Neural crest cell (in vitro differentiated cells): Measurements from ENCODE around the gene ATRNL1. TPM values are rescaled to one million over a fixed set of nuclear protein-coding genes. Genes with fewer than 3 reads are reported as not detected.

ENCODE experiments used
- DNase-seq: peaks from one replicate; pipeline ENCODE4 v3.0.0; 2021; ENCODE audit warnings: low read depth, mixed read lengths, low spot score
- H3K27ac Mint-ChIP-seq: one replicate; pipeline ENCODE4 v1.8.0; 2021; ENCODE audit warnings: mild to moderate bottlenecking, mixed read lengths; ENCODE audit not compliant: unreplicated experiment
- H3K27me3 Mint-ChIP-seq: 2 replicates; pipeline ENCODE4 v1.8.0; 2021; ENCODE audit warnings: low read depth, mild to moderate bottlenecking, mixed read lengths
- H3K36me3 Mint-ChIP-seq: 2 replicates; pipeline ENCODE4 v1.8.0; 2021; ENCODE audit warnings: low read depth, mild to moderate bottlenecking, mixed read lengths
- H3K4me1 Mint-ChIP-seq: 2 replicates; pipeline ENCODE4 v1.8.0; 2021; ENCODE audit warnings: mixed read lengths
- H3K4me3 Mint-ChIP-seq: one replicate; pipeline ENCODE4 v1.8.0; 2021; ENCODE audit warnings: mild to moderate bottlenecking, mixed read lengths
- H3K9me3 Mint-ChIP-seq: 2 replicates; pipeline ENCODE4 v1.8.0; 2021; ENCODE audit warnings: mixed read lengths
- total RNA-seq: library from RNA; stranded (reverse); gene quantifications from 2 replicates; pipeline ENCODE4 v1.2.1, GENCODE V29; 2021
- TF ChIP-seq, protein P1 (sequence below): fragments of 200-600 bp; sonication (generic); conservative IDR thresholded peaks from 2 replicates; pipeline ENCODE4 v1.5.0; 2021; ENCODE audit warnings: antibody characterized with exemption, mild to moderate bottlenecking

Gene ATRNL1
- total RNA-seq, 1 donor from 2014 or later: 46.9 TPM

DNA sequence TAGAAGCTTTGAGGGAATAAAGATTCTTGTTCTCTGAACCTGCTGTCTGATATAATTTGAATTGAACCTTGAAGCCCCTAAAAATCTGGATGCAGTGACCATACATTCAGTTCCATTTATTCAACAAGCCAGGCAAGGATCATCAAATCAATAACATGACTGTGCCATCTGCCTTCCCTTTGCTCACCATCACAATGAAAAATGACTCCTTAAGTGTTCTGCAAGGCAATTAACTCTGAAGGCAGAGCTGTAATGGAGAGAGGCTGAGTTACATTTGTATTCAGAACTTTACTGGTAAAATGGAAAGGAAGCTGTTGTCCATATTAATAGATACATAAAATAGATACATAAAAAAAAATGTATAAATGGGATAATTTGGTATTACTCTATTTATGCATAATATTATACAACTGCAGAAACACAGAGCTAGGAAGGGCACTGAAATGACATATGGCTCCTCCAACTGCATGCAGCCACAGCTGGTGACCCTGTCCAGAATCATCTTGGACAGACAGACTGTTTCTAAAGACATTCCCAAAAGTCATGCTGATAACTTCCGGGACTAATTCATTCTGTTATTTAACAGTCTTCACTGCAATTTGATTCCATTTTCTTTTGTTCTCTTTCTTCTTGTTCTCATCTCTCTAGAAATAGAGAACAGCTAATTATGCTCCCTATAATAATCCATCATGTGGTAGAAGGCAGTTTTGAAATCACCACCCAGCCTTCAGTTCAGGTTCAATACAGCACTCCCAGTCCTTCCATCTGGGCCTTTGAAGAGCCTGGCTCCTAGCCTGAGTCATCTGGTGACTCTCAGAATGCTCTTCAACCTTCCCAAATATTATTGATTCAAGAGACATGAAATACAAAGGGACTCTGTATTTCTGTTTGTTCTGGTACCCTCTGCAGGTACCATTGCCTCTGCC is 767.3 kb downstream of the ATRNL1 start:
- Mint-ChIP-seq H3K4me1 (peaks cover 3% of the 10 kb centered on the region), H3K27ac (no peak overlapping the region), H3K36me3 (no peaks in the 10 kb centered on the region), H3K4me3 (no peak overlapping the region), H3K27me3 (no peaks in the 10 kb centered on the region), H3K9me3 (peaks cover 2% of the 10 kb centered on the region)
- no peak for DNase-seq
- TF ChIP-seq, protein P1, sequence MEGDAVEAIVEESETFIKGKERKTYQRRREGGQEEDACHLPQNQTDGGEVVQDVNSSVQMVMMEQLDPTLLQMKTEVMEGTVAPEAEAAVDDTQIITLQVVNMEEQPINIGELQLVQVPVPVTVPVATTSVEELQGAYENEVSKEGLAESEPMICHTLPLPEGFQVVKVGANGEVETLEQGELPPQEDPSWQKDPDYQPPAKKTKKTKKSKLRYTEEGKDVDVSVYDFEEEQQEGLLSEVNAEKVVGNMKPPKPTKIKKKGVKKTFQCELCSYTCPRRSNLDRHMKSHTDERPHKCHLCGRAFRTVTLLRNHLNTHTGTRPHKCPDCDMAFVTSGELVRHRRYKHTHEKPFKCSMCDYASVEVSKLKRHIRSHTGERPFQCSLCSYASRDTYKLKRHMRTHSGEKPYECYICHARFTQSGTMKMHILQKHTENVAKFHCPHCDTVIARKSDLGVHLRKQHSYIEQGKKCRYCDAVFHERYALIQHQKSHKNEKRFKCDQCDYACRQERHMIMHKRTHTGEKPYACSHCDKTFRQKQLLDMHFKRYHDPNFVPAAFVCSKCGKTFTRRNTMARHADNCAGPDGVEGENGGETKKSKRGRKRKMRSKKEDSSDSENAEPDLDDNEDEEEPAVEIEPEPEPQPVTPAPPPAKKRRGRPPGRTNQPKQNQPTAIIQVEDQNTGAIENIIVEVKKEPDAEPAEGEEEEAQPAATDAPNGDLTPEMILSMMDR: no peak

GRCh38 chr10:115861455-115861854 is 768.3 kb downstream of the ATRNL1 start:
- Mint-ChIP-seq H3K27me3 (no peaks in the 10 kb centered on the region), H3K9me3 (peaks cover 2% of the 10 kb centered on the region), H3K4me1 (peaks cover 3% of the 10 kb centered on the region), H3K27ac (no peak overlapping the region), H3K36me3 (no peaks in the 10 kb centered on the region), H3K4me3 (no peak overlapping the region)
- no peak for DNase-seq
- TF ChIP-seq, protein P1: no peak

DNA sequence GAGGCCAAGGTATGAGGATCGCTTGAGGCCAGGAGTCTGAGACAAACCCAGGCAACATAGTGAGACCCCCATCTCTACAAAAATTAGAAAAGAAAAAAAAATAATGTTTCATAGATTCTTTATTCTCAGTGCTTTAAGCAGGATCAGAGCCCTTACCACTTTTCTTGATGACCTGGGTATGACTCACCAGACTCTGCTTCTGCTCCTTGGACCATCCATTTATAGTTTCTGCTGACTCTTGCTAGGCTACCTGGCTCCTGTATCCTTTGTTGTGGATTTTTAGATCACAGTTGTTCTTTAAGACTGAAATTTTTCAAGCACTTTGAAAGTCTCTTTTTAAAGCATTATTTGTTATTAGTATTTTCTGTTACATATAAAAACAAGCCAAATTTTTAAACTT is 768.7 kb downstream of the ATRNL1 start:
- Mint-ChIP-seq H3K4me3 (no peak overlapping the region), H3K36me3 (no peaks in the 10 kb centered on the region), H3K9me3 (peaks cover 2% of the 10 kb centered on the region), H3K4me1 (peaks cover 3% of the 10 kb centered on the region), H3K27me3 (no peaks in the 10 kb centered on the region), H3K27ac (no peak overlapping the region)
- TF ChIP-seq, protein P1: no peak
- no peak for DNase-seq

DNA sequence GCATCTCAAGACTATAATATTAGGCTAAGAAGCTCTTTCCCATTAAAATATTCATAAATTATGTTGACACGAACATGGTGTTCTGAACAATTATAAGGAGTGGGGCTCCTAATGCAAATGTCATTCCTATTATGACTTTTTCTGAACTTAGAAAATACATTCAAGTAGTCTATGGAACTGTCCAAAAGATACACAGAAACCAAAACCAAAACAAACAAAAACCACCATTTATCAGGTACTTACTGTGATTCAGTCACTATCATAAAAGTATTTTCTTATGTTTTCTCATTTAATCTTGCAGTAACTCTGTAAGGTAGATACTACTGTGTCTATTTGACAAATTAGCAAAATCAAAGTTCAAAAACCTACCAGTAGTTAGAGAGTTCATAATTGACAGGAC is 773.0 kb downstream of the ATRNL1 start:
- H3K27ac Mint-ChIP-seq: no peak overlapping the region
- no peaks in the 10 kb centered on the region for H3K4me1 Mint-ChIP-seq
- no peaks in the 10 kb centered on the region for H3K27me3 Mint-ChIP-seq
- no peak for DNase-seq
- no peaks in the 10 kb centered on the region for H3K9me3 Mint-ChIP-seq
- TF ChIP-seq, protein P1: no peak
- H3K36me3 Mint-ChIP-seq: no peaks in the 10 kb centered on the region
- no peak overlapping the region for H3K4me3 Mint-ChIP-seq

DNA sequence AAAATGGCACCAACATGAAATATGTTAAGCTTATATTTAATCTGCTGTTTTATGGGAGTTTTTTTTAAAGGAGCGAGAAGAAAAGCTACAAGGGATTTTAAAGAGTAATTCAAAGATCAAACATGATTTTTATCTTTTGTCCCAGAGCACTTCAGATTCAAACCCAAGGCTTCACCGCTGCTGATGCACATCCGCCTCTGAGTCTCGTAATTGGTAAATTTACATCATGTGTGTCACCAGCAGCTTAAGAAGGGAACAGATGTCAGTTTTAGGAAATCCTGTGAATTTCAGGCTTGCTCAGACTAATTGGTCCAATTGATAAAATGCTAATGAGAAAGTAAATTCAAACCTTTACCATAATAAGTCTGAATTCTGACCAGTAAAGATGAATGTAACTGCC is 773.5 kb downstream of the ATRNL1 start:
- Mint-ChIP-seq H3K27ac (no peak overlapping the region), H3K4me3 (no peak overlapping the region), H3K4me1 (no peaks in the 10 kb centered on the region), H3K9me3 (no peaks in the 10 kb centered on the region), H3K27me3 (no peaks in the 10 kb centered on the region), H3K36me3 (no peaks in the 10 kb centered on the region)
- TF ChIP-seq, protein P1: no peak
- no peak for DNase-seq
